Spleen (tissue), 7 donors: ENCODE results near the gene ADAM10.

Experiments
- CTCF ChIP-seq, 11 experiments: fragments of 200-600 bp in 7 of 11; fragments of 450-650 bp in 4 of 11; sonication (generic) in 4 of 11; IDR thresholded peaks in 8 of 11; conservative IDR thresholded peaks in 3 of 11; 1 replicate in 7 of 11; 2 replicates in 4 of 11; pipeline versions ENCODE4 v1.4.0 to v1.8.0; 2016 to 2021; ENCODE audit warnings: antibody characterized with exemption in 11 of 11, inconsistent platforms in 4 of 11, mild to moderate bottlenecking in 1 of 11
- POLR2A ChIP-seq, 3 donors: fragments of 450-650 bp; IDR thresholded peaks; one replicate each; pipeline ENCODE4 v1.5.1; 2017; ENCODE audit warnings: antibody characterized with exemption in 3 of 3, mild to moderate bottlenecking in 1 of 3
- donor health status: DM: no; HTN: no; CAD: no; lungs with moderate emphysema.
- donor health status: DM: no; HTN: no; CAD: no.
- donor health status: DM: no; HTN: no; CAD: no.

- TF ChIP-seq CTCF (IDR thresholded peaks at IDR 0.05 in 8 of 11, conservative IDR thresholded peaks at IDR 0.05 in 3 of 11) (no peak), POLR2A (IDR thresholded peaks at IDR 0.05) (no peak)
These were observed 109.5 kb downstream of the ADAM10 start for GRCh38 chr15:58639992-58640391.
